Measurements from ENCODE around the gene CCDC57.
"Not testable (repeated sequence)": the region's sequence is repeated elsewhere in the genome, so short reads cannot be mapped to it uniquely, and the experiment has no call there.

Gene CCDC57

GRCh38 chr17:82215095-82215971, 2.7 kb upstream of the CCDC57 start:
- intact Hi-C loops (cut with DNase I): no loop called here
- no peak for DNase-seq

- intact Hi-C loops (cut with DNase I): no loop called here
- DNase-seq: no peak
Observed at GRCh38 chr17:82214012-82214628, 1.5 kb upstream of the CCDC57 start.

- DNase-seq: peak in 41 of 42 donors; percentile 48 to 89 (median 71)
- intact Hi-C loops (cut with DNase I): no loop called here
Observed at GRCh38 chr17:82213251-82214011, 789 bp upstream of the CCDC57 start.

GRCh38 chr17:82210655-82211054, 2.0 kb downstream of the CCDC57 start:
- DNase-seq; intact Hi-C loops (cut with DNase I): not testable (repeated sequence)

DNA sequence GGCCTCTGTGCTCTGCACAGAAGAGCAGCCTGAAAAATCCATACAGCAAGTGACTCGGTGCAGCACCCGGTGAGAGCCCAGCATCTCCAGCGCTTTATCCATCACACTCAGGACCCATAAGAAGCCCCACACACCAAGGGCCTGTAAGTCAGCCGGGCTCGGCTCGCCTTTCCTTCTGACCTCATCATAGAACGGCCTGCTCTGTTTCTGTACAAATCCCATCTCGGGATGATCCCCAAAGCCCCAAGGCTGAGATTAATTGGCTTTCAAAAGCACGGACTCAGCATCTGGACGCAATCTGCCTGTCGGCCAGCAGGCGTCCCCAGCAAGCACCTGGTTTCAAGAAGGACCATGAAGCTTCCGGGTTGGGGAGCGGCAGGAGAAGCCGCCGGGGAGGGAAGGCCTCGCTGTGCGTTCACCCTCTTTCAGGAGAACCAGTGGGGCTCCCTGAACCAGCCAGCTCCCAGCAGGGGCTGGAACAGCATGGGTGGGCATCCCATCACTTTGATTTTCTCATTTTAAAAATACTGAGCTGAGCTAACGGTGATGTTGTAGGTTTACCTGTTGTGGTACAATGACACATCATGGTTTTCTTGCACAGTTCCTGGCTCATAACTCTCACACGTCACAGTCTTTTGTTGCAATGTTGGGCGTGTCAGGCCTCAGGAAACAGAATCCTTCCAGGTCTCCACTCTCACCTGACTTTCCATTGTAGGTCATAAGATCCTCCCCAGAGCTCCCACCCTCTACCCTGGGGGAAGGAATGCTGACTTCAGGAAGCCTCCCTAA, 6.7 kb downstream of the CCDC57 start:
- peak; percentile 60 to 91 (median 77) for DNase-seq
- intact Hi-C loops (cut with DNase I): no loop called here

DNA sequence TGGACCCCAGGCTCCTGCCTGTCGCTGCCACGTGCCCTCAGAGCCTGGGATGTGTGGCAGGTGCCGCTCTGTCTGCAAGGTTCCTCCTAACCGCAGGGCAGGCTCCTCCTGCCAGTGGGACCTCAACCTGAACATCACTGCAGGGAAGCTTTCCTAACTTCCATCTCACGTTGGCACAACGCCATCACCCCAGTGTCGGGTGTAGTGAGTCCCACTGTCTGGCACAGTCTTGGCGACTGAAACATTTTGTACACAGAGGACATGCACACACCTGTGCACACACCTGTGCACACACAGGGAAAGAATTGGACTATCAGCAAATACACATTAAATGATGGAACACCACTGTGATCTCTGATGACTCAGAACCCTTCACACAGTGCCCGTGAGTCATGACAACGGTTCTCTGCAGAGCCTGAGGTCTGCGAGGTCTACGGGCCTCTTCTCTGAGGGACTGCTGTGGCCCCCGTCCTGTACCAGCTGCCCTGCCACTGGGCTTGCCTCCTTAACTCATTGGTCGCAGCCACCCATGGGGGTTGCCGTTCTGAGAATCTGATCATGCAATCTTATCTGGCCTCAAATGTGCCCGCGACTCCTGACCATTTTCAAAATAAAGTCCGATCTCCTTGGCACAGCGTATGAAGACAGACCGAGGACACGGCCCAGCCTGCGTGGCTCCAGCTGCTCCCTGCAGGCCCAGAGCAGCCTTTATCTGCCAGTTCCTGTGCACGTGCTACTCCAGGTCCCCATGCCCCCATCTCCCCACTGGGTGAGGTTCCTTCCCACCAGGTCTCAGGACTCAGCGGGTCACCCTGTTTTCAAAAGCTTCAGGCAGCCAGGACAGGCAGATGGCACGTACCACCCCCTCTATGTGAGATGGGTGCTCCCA, 7.6 kb downstream of the CCDC57 start:
- peak in 13 of 42 donors; percentile 22 to 71 (median 54) for DNase-seq
- intact Hi-C loops (cut with DNase I): no loop called here

GRCh38 chr17:82203920-82204319, 8.7 kb downstream of the CCDC57 start:
- intact Hi-C loops (cut with DNase I): no loop called here
- DNase-seq: no peak

DNA sequence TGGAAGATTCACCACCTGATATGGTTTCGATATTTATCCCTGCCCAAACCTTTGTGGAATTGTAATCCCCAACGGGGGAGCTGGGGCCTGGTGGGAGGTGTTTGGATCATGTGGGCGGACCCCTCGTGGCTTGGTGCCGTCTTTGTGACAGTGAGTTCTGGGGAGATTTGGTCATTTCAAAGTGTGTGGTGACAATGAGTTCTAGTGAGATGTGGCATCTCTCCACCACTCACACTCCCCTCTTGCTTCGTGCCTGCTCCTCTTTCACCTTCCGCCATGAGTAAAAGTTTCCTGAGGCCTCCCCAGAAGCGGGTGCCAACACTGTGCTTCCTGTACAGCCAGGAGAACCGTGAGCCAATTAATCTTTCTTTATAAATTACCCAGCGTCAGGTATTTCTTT, 9.7 kb downstream of the CCDC57 start:
- intact Hi-C loops (cut with DNase I): no loop called here
- DNase-seq: no peak

GRCh38 chr17:82201498-82201910, 11.1 kb downstream of the CCDC57 start:
- intact Hi-C loops (cut with DNase I): no loop called here
- no peak for DNase-seq

DNA sequence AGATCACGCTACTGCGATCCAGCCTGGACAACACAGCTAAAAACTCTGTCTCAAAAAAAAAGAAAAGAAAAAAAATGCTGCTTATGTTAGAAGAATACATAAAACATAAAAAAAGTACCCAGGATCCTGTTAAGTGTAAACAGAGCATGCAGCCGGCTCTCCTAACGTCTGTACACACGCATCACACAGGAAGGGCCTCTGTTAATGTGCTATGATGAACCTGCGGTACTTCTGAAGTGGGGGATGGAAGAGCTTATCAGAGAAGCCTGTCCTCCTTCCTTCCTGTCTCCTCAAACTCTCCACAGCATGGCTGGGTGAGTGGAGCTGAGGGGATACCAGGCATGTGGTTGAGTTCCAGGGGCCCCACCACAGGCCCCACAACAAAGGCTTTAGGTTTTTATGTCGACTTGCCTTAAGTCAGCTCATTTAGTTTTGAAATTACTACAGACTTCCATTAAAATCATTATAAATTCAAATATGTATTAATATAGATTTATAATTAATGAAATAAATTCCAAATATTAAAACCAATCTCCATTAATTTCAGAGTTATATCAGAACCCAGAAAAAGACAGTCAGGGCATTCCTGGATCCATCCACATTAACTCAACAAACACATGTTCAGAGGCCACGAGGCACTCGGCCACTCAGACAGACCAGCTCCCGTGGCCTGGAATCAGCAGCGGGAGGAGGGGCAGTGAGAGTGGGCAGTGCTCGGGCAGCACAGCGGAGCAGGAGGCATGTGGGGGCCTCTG, 11.7 kb downstream of the CCDC57 start:
- intact Hi-C loops (cut with DNase I): no loop called here
- DNase-seq: no peak

GRCh38 chr17:82200135-82200534, 12.5 kb downstream of the CCDC57 start:
- intact Hi-C loops (cut with DNase I): no loop called here
- DNase-seq: no peak

GRCh38 chr17:82199496-82199895, 13.1 kb downstream of the CCDC57 start:
- DNase-seq: no peak
- intact Hi-C loops (cut with DNase I): no loop called here

GRCh38 chr17:82198092-82198491, 14.6 kb downstream of the CCDC57 start:
- intact Hi-C loops (cut with DNase I): no loop called here
- DNase-seq: no peak

GRCh38 chr17:82195675-82196672, 16.7 kb downstream of the CCDC57 start:
- intact Hi-C loops (cut with DNase I): no loop called here
- no peak for DNase-seq

DNA sequence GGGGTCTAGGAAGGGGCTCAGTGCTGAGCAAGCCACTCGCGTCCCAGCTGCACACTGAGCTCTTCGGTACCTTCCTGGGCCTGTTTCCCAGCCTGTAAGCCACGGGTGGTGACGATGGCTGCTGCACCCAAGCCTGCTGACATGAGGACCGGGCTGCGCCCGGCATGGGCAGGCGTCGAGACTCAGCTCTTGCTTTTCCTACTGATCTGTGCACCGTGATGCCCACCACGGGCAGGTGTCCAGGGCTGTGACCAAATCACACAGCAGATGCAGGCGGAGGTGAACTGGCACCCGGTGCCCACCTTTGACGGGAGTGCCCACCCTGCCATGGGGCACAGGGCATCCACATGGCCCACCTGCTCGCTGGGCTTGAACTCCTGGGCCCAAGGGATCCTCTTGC, 17.9 kb downstream of the CCDC57 start:
- no peak for DNase-seq
- intact Hi-C loops (cut with DNase I): no loop called here

GRCh38 chr17:82193520-82194220, 19.0 kb downstream of the CCDC57 start:
- DNase-seq: peak in 1 of 42 donors; percentile 42
- intact Hi-C loops (cut with DNase I): no loop called here

Data from head of caudate nucleus (tissue), 42 donors.